Forelimb muscle (tissue), 1 donor: Measurements from ENCODE around the gene NGDN. TPM values are rescaled to one million over a fixed set of nuclear protein-coding genes. Genes with fewer than 3 reads are reported as not detected.
"Not testable (repeated sequence)": the region's sequence is repeated elsewhere in the genome, so short reads cannot be mapped to it uniquely, and the experiment has no call there.

ENCODE experiments used
- DNase-seq: peaks from one replicate; pipeline ENCODE4 v3.0.0-alpha.2; 2013; ENCODE audit warnings: low read depth
- polyA plus RNA-seq: library from polyadenylated mRNA; unstranded; fragments of 120-200 nt; gene quantifications from one replicate; pipeline ENCODE4 v1.2.1, GENCODE V29; 2013; ENCODE audit not compliant: insufficient read length

The NGDN gene
- polyA plus RNA-seq, 1 donor, result 35.1 TPM

- no peak for DNase-seq
Measured at GRCh38 chr14:23439107-23439835, 30.2 kb upstream of the NGDN start.

GRCh38 chr14:23441076-23441475, 28.4 kb upstream of the NGDN start:
- no peak for DNase-seq

- no peak for DNase-seq
Measured at GRCh38 chr14:23442721-23443356, 26.7 kb upstream of the NGDN start.

GRCh38 chr14:23443411-23443812, 26.1 kb upstream of the NGDN start:
- no peak for DNase-seq

- DNase-seq, result no peak
Measured at GRCh38 chr14:23443881-23444280, 25.6 kb upstream of the NGDN start.

GRCh38 chr14:23444314-23444713, 25.2 kb upstream of the NGDN start:
- DNase-seq, result no peak

- no peak for DNase-seq
Measured at GRCh38 chr14:23445773-23446172, 23.7 kb upstream of the NGDN start.

GRCh38 chr14:23446291-23446851, 23.1 kb upstream of the NGDN start:
- DNase-seq, result no peak

GRCh38 chr14:23447361-23448350, 21.8 kb upstream of the NGDN start:
- DNase-seq, result no peak

- DNase-seq, result no peak
Measured at GRCh38 chr14:23449314-23449713, 20.2 kb upstream of the NGDN start.

GRCh38 chr14:23450379-23450778, 19.1 kb upstream of the NGDN start:
- DNase-seq, result no peak

GRCh38 chr14:23452237-23452636, 17.3 kb upstream of the NGDN start:
- no peak for DNase-seq

GRCh38 chr14:23454445-23454856, 15.1 kb upstream of the NGDN start:
- no peak for DNase-seq

- not testable (repeated sequence) for DNase-seq
Measured at GRCh38 chr14:23456883-23457586, 12.5 kb upstream of the NGDN start.

GRCh38 chr14:23457587-23458445, 11.7 kb upstream of the NGDN start:
- no peak for DNase-seq

GRCh38 chr14:23460960-23461359, 8.5 kb upstream of the NGDN start:
- no peak for DNase-seq

- DNase-seq, result no peak
Measured at GRCh38 chr14:23464700-23465099, 4.8 kb upstream of the NGDN start.

GRCh38 chr14:23465261-23465660, 4.2 kb upstream of the NGDN start:
- no peak for DNase-seq

GRCh38 chr14:23468704-23469126, 788 bp upstream of the NGDN start:
- DNase-seq, result no peak

- DNase-seq, result no peak
Measured at GRCh38 chr14:23469906-23470403, 452 bp downstream of the NGDN start.
